IMR-90 (cell line): ENCODE data around the gene NIPAL1. TPM values are rescaled to one million over a fixed set of nuclear protein-coding genes. Genes with fewer than 3 reads are reported as not detected.

Experiments used
- ATAC-seq: fragments of 200-7000 bp; cut with Tn5 transposase; 2 replicates; pipeline ENCODE4 v1.9.1; 2020; ENCODE audit warnings: low read depth, mild to moderate bottlenecking, moderate library complexity
- BruUV-seq: library from RNA; stranded (reverse); fragments of 400-500 nt; replicated peaks from 2 replicates; lab custom pipeline; 2021; lab: Mats Ljungman, UMichigan
- CTCF ChIA-PET: fragments of 300-600 bp; formaldehyde crosslinking; extraction: SDS; loops from one replicate; lab custom pipeline; 2021; ENCODE audit warnings: antibody characterized with exemption; lab: Yijun Ruan, JAX
- POLR2A ChIA-PET: fragments of 300-600 bp; sonication (Branson Sonifier 250); formaldehyde crosslinking; loops from one replicate; lab custom pipeline; 2022; ENCODE audit warnings: antibody characterized with exemption; ENCODE audit not compliant: unreplicated experiment; lab: Charles Lee
- DNase-seq: peaks from one replicate; pipeline ENCODE4 v3.0.0; 2013
- H2AFZ ChIP-seq: replicated peaks from 2 replicates; pipeline ENCODE3; 2013; ENCODE audit warnings: low read length, mild to moderate bottlenecking; ENCODE audit not compliant: poor library complexity
- H2AK5ac ChIP-seq: 2 replicates; pipeline ENCODE4 v1.6.1; 2013; ENCODE audit warnings: low read depth, low read length, inconsistent platforms
- H2AK9ac ChIP-seq: replicated peaks from 2 replicates; pipeline ENCODE3; 2013; ENCODE audit warnings: mild to moderate bottlenecking, low read depth, low read length, moderate library complexity; ENCODE audit not compliant: poor library complexity
- H2BK120ac ChIP-seq: 2 replicates; pipeline ENCODE4 v1.6.1; 2013; ENCODE audit warnings: low read depth, low read length, inconsistent platforms
- H2BK15ac ChIP-seq: 3 replicates; pipeline ENCODE4 v1.6.1; 2013; ENCODE audit warnings: low read depth, low read length, inconsistent platforms
- H2BK20ac ChIP-seq: 2 replicates; pipeline ENCODE4 v1.6.1; 2013; ENCODE audit warnings: low read depth, mild to moderate bottlenecking, inconsistent platforms, low read length, moderate library complexity
- H2BK5ac ChIP-seq: 2 replicates; pipeline ENCODE4 v1.6.1; 2013; ENCODE audit warnings: mild to moderate bottlenecking, low read depth, low read length, inconsistent platforms; ENCODE audit not compliant: poor library complexity, severe bottlenecking
- H3K14ac ChIP-seq: replicated peaks from 2 replicates; pipeline ENCODE4 v1.6.1; 2013; ENCODE audit warnings: low read depth, low read length, inconsistent platforms
- H3K18ac ChIP-seq: 2 replicates; pipeline ENCODE4 v1.6.1; 2013; ENCODE audit warnings: low read depth, low read length, control low read depth
- H3K23ac ChIP-seq: 2 replicates; pipeline ENCODE4 v1.6.1; 2013; ENCODE audit warnings: low read depth, low read length, inconsistent platforms
- H3K27ac ChIP-seq: 2 replicates; pipeline ENCODE4 v1.5.1; 2013; ENCODE audit warnings: mild to moderate bottlenecking, control low read depth, low read length; ENCODE audit not compliant: insufficient read depth
- H3K27me3 ChIP-seq: 2 replicates; pipeline ENCODE4 v1.6.1; 2013; ENCODE audit warnings: low read length; ENCODE audit not compliant: control insufficient read depth, insufficient read depth
- H3K36me3 ChIP-seq: 2 replicates; pipeline ENCODE4 v1.6.1; 2013; ENCODE audit warnings: low read length, mixed read lengths; ENCODE audit not compliant: control insufficient read depth, insufficient read depth
- H3K4ac ChIP-seq: 2 replicates; pipeline ENCODE4 v1.6.1; 2013; ENCODE audit warnings: low read depth, low read length, inconsistent platforms
- H3K4me1 ChIP-seq: 2 replicates; pipeline ENCODE4 v1.6.1; 2013; ENCODE audit warnings: low read length, mixed read lengths; ENCODE audit not compliant: control insufficient read depth, insufficient read depth
- H3K4me2 ChIP-seq: 2 replicates; pipeline ENCODE4 v1.6.1; 2013; ENCODE audit warnings: low read depth, mild to moderate bottlenecking, control low read depth, low read length, moderate library complexity
- H3K4me3 ChIP-seq: 2 replicates; pipeline ENCODE4 v1.5.1; 2013; ENCODE audit warnings: low read depth, mild to moderate bottlenecking, control low read depth, low read length, moderate library complexity; ENCODE audit not compliant: insufficient read depth
- H3K56ac ChIP-seq: 2 replicates; pipeline ENCODE4 v1.6.1; 2013; ENCODE audit warnings: low read length, inconsistent platforms; ENCODE audit not compliant: insufficient read depth; ENCODE audit errors: extremely low read depth
- H3K79me1 ChIP-seq, 2 experiments: 2 replicates each; pipeline ENCODE4 v1.6.1; 2013; ENCODE audit warnings: low read length in 2 of 2, inconsistent platforms in 1 of 2, low read depth in 1 of 2
- H3K9ac ChIP-seq: 2 replicates; pipeline ENCODE4 v1.6.1; 2013; ENCODE audit warnings: low read depth, low read length, control low read depth
- H3K9me1 ChIP-seq: 2 replicates; pipeline ENCODE4 v1.6.1; 2013; ENCODE audit warnings: low read length, inconsistent platforms; ENCODE audit not compliant: insufficient read depth
- H3K9me3 ChIP-seq: 2 replicates; pipeline ENCODE4 v1.6.1; 2013; ENCODE audit warnings: low read length; ENCODE audit not compliant: control insufficient read depth, insufficient read depth
- H4K20me1 ChIP-seq: 2 replicates; pipeline ENCODE4 v1.6.1; 2013; ENCODE audit warnings: low read length, inconsistent platforms; ENCODE audit not compliant: insufficient read depth
- H4K5ac ChIP-seq: 2 replicates; pipeline ENCODE4 v1.6.1; 2013; ENCODE audit warnings: mild to moderate bottlenecking, low read depth, low read length, control low read depth
- H4K8ac ChIP-seq, 2 experiments: 2 replicates each; pipeline ENCODE4 v1.6.1; 2013; ENCODE audit warnings: low read depth in 2 of 2, low read length in 2 of 2, control low read depth in 1 of 2, inconsistent platforms in 1 of 2
- H4K91ac ChIP-seq: 2 replicates; pipeline ENCODE4 v1.6.1; 2013; ENCODE audit warnings: low read depth, low read length, inconsistent platforms; ENCODE audit not compliant: insufficient read depth
- BHLHE40 ChIP-seq: fragments of 150-350 bp; IDR thresholded peaks from 2 replicates; pipeline ENCODE4 v1.6.1; 2016; ENCODE audit warnings: mild to moderate bottlenecking, low read depth, low read length
- FOS ChIP-seq: fragments of 150-350 bp; IDR thresholded peaks from 2 replicates; pipeline ENCODE4 v1.6.1; 2016; ENCODE audit warnings: low read depth, low read length
- NFE2L2 ChIP-seq: fragments of 150-350 bp; IDR thresholded peaks from 2 replicates; pipeline ENCODE4 v1.6.1; 2016; ENCODE audit warnings: low read depth, mild to moderate bottlenecking, low read length
- RAD21 ChIP-seq: IDR thresholded peaks from 2 replicates; pipeline ENCODE4 v1.6.1; 2012; ENCODE audit warnings: low read length, improper control_type of control experiment
- RCOR1 ChIP-seq: IDR thresholded peaks from 2 replicates; pipeline ENCODE4 v1.6.1; 2012; ENCODE audit warnings: mild to moderate bottlenecking, low read length, improper control_type of control experiment; ENCODE audit not compliant: insufficient replicate concordance
- RFX5 ChIP-seq: IDR thresholded peaks from 2 replicates; pipeline ENCODE4 v1.8.0; 2012; ENCODE audit warnings: low read depth, mild to moderate bottlenecking, low read length, moderate library complexity
- WGBS, 2 experiments: methylation state at CpG; one replicate each; pipeline versions ENCODE4 v1.1.5 to v1.1.7; 2013; ENCODE audit warnings: missing lambda C conversion rate in 2 of 2; ENCODE audit not compliant: insufficient read length in 1 of 2; ENCODE audit errors: extremely low coverage in 2 of 2; 5-methylcytosine and 5-hydroxymethylcytosine counted together
- dilution Hi-C: fragments of 300-500 bp; cut with HindIII; formaldehyde crosslinking; loops from one replicate; pipeline ENCODE4 v1.14.3; 2018; ENCODE audit warnings: low sequenced_read_pairs; ENCODE audit not compliant: unreplicated experiment
- in situ Hi-C: fragments of 300-500 bp; cut with MboI; formaldehyde crosslinking; loops from 3 replicates; pipeline ENCODE4 v1.14.3; 2019; ENCODE audit warnings: low sequenced_read_pairs, inconsistent platforms, mixed read lengths
- intact Hi-C: fragments of 100-400 bp; cut with micrococcal nuclease; formaldehyde crosslinking; loops from 2 replicates; pipeline ENCODE4 v1.10.0; 2022
- polyA plus RNA-seq, 3 experiments: library from polyadenylated mRNA; depleted of rRNA; stranded (reverse); fragments of >200 nt; gene quantifications; 2 replicates each; pipeline ENCODE4 v1.2.3, GENCODE V29; 2012; ENCODE audit warnings: low replicate concordance in 1 of 3
- total RNA-seq: library from RNA; depleted of rRNA; stranded (reverse); fragments of >200 nt; gene quantifications from 2 replicates; pipeline ENCODE4 v1.2.3, GENCODE V29; 2012

Gene NIPAL1
- total and polyA plus RNA-seq, 2 of the 4 experiments (the other 2 are of a cell fraction): 0.89 to 1.1 TPM

- Histone ChIP-seq H2AK5ac (no peak overlapping the region), H4K5ac (no peak overlapping the region), H2BK5ac (no peak overlapping the region), H2BK15ac (no peak overlapping the region), H3K4me3 (no peak overlapping the region), H2BK120ac (no peak overlapping the region), H3K27me3 (no peaks in the 10 kb centered on the region; the same call in 1 of the 2 replicates), H3K9me1 (no peaks in the 10 kb centered on the region), H2AK9ac (no peak overlapping the region), H2AFZ (no peak overlapping the region), H3K4me1 (no peaks in the 10 kb centered on the region), H3K18ac (no peak overlapping the region), H3K27ac (no peak overlapping the region), H4K20me1 (no peaks in the 10 kb centered on the region), H3K9ac (no peak overlapping the region), H3K4ac (no peak overlapping the region), H3K4me2 (no peak overlapping the region), H3K14ac (no peak overlapping the region), H3K56ac (no peak overlapping the region), H4K8ac (no peak overlapping the region), H3K23ac (no peak overlapping the region), H3K36me3 (no peaks in the 10 kb centered on the region), H4K91ac (no peak overlapping the region), H3K9me3 (no peaks in the 10 kb centered on the region), H2BK20ac (no peak overlapping the region), H3K79me1 (no peaks in the 10 kb centered on the region)
- ChIA-PET CTCF (no interaction called here), POLR2A (no interaction called here)
- ATAC-seq (no peak), DNase-seq (no peak)
- in situ Hi-C loops: no loop called here
- no CpG with 5 or more reads among the region's 3 CpGs for WGBS, 2 experiments
- dilution Hi-C loops: no loop called here
- intact Hi-C loops: no loop called here
- no TSS peak for BruUV-seq
- TF ChIP-seq RAD21 (no peak), RFX5 (no peak), BHLHE40 (no peak), NFE2L2 (no peak), RCOR1 (no peak), FOS (no peak)
Observed at GRCh38 chr4:48071191-48071590, 54.6 kb downstream of the NIPAL1 start.
